HG03196 (cell line): ENCODE measurements around the gene TCAIM.
"Not testable (repeated sequence)": the region's sequence is repeated elsewhere in the genome, so short reads cannot be mapped to it uniquely, and the experiment has no call there.

ENCODE experiments used
- ATAC-seq: cut with Tn5 transposase; IDR thresholded peaks from one replicate; pipeline ENCODE4 v1.9.1; 2021; ENCODE audit not compliant: unreplicated experiment

TCAIM gene

GRCh38 chr3:44414517-44415090, 76.0 kb downstream of the TCAIM start:
- ATAC-seq = no peak

GRCh38 chr3:44415421-44415820, 76.9 kb downstream of the TCAIM start:
- ATAC-seq = no peak

- no peak for ATAC-seq
Measured at GRCh38 chr3:44416031-44417030, 77.8 kb downstream of the TCAIM start.

- not testable (repeated sequence) for ATAC-seq
Measured at GRCh38 chr3:44418118-44418517, 79.6 kb downstream of the TCAIM start.

DNA sequence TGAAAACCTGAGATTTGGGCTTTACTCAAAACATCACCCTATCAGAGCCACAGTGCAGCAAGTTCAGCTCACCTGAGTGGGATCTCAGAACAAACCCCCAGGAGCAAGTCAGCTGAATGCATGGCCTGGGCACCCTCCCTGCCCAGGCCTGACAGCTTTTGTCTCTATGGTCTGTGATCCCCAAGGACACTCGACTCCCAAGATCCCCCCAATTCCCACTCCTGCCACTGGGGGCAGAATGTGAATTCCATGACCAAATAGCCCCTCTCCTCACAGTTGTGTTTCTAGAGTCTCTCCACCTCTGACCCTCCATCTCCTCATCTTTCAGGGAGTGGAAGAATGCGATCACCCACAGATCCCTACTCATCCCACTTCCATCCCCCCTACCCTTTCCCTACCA, 80.0 kb downstream of the TCAIM start:
- no peak for ATAC-seq

DNA sequence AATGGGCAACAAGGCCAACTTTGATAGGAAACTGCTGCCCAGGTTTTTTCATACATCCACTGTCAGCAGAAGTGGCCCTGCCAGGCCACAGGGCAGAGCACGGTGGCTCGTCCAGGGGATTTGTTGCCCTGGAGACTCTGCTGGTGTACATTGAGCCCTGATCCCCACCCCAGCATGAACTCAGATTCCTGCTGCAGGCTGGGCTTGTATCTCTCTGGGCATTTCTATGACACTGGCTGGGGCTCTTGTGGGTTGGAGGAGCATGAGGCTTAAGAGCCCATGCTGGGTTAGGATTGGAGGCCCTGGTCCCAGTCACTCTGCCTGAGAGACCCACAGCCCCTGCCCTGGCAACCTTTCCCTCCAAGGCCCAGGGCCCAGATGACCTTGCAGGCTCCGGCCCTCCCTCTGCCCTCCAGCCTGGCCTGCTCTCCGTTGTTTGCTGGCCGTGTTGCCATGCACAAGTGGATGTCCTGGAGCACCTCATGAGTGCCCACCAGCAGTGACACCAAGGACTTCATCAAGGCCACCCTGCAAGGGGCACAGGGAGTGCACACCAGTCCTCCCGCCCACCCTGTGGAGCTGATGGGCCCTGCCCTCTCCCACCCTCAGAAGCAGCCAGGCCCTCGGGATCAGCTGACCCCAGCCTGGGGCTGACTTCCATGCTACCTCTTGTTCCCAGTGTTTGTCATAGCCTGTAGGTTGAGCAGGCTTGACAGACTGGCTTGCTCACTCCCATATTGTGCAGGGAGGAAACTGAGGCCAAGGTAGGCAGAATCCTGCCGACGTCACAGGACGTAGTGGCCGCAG, 80.8 kb downstream of the TCAIM start:
- ATAC-seq = no peak

- no peak for ATAC-seq
Measured at GRCh38 chr3:44419923-44420650, 81.5 kb downstream of the TCAIM start.

GRCh38 chr3:44420676-44421075, 82.1 kb downstream of the TCAIM start:
- ATAC-seq = no peak

- no peak for ATAC-seq
Measured at GRCh38 chr3:44421280-44421679, 82.7 kb downstream of the TCAIM start.

- ATAC-seq = no peak
Measured at GRCh38 chr3:44424758-44425157, 86.2 kb downstream of the TCAIM start.

DNA sequence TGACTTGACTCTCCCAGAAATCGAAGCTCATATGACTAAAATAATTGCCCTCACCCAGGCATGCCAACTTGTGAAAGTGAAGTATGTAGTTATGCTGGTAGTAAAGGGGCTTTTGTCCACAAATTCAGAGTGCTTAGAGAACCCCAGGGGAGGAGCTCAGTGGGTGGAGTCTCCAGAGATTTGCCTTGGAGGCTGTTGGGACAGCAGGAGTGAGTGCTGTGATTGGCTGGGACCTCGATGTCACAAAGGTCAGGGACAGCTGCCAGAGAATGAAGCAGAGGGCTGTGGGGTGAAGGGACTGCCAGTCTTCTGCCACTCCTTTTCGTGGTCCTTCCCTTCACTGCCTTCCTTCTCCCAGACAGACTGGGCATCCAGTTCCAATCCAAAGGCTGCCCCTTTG, 89.1 kb downstream of the TCAIM start:
- no peak for ATAC-seq

DNA sequence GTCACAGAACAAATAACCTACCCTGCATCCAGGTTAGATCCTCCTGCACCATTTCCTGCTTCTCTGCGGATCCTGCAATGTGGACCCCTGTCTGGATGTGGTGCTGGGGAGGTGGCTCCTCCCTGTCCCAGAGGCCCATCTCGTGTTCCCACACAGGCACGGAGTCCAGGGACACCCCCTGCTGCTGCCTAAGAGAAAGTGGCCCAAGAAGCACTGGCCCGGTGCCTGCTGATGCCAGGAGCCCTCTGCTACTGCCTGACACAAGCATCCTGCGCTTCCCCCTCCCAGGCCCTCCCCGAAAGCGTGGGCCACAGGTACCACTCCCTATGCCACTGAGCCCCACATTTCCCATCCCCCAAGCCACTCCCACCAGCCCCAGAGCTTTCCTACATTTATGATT, 90.3 kb downstream of the TCAIM start:
- no peak for ATAC-seq

DNA sequence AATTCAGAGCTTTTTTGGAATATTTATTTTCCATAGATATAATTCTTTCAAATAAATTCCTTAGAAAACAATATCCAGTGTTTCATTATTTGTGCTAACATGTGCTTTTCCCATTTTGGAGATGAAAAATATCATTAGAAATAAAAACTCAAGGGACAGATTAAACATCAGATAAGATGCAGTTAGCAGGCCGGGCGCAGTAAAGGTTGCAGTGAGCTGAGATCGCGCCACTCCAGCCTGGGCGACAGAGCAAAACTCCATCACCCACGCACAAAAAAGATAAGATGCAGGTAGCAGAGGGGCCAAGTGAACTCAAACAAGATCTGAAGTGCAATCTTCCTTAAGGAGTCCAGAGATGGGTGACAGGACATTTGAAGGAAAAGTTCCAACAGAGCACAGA, 90.9 kb downstream of the TCAIM start:
- ATAC-seq = no peak

DNA sequence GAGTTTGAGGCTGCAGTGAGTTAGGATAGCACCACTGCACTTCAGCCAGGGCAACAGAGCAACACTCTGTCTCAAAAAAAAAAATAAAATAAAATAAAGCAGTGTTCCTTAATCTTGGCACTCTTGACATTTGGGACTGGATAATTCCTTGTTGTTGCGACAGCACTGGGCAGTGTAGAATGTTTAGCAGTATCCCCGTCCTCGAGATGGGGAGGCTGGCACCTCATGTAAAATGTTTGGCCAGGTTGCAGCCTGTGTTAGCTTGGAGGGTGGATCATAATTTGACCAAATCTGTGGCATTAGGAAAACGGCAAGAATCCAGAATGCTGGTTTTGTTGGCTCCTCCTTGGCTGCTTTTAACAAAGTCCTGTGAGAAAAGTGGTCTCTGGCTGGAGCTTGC, 91.9 kb downstream of the TCAIM start:
- ATAC-seq = no peak

DNA sequence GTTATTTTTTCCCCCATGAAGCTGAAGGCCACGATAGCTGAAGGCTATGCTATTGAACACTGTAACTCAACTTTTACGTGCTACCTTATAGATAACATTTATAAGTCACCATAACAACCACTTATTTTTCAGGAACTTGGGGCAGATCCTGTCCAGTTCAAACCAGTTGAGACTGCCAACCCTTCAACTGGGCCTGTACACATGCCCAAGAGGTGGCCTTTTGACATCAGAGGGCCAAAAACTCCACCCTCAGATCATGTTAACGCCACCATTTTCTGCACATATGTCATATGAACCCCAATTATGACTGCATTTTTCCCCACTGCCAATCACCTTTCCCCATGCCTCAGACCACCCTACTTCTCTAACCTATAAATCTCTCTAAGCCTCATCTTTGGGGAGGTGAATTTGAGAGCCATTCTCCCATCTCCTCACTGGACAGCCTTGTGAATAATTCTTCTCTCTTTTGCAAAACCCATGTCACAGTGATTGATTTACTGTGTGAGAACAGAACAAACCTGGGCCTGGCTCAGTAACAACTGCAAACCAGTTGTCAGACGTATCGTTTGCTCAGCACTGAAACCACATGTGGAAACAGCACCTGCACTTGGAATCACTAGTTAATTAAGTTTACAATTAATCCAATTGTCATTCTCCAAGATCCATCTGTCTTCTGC, 96.4 kb downstream of the TCAIM start:
- ATAC-seq = no peak

DNA sequence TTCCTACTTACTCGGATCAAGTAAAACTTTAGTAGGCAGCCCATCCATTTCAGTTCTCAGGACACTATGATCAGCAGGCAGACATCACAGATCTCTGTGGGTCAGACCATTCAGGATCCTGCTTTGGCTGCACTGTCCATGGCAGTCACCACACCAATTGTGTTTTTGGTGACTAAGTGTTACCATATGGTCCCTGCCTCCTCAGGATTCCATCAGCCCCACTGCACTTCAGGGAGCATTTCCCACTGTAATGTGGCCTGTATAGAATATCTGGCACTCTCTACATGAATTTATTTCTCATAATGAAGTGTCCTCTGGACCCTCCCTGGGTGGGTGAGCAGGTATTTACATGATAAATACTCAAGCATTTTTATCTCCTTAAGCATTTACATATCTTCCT, 97.6 kb downstream of the TCAIM start:
- no peak for ATAC-seq

DNA sequence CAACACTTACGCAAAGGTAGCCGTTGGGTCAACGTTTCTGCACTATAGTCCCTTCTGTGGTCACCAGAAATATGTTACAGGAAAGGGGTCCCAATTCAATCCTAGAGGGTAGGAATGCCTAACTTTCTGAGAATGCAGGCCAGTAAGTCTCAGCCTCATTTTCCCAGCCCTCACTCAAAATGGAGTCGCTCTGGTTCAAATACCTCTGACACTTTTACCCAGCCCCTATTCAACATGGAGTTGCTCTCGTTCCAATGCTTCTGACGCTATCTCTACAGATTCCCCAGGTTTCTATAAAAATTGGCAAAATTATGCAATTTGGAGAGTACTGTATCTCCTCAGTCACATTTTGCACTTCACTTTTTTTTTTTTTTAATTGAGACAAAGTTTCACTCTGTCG, 99.2 kb downstream of the TCAIM start:
- ATAC-seq = no peak

DNA sequence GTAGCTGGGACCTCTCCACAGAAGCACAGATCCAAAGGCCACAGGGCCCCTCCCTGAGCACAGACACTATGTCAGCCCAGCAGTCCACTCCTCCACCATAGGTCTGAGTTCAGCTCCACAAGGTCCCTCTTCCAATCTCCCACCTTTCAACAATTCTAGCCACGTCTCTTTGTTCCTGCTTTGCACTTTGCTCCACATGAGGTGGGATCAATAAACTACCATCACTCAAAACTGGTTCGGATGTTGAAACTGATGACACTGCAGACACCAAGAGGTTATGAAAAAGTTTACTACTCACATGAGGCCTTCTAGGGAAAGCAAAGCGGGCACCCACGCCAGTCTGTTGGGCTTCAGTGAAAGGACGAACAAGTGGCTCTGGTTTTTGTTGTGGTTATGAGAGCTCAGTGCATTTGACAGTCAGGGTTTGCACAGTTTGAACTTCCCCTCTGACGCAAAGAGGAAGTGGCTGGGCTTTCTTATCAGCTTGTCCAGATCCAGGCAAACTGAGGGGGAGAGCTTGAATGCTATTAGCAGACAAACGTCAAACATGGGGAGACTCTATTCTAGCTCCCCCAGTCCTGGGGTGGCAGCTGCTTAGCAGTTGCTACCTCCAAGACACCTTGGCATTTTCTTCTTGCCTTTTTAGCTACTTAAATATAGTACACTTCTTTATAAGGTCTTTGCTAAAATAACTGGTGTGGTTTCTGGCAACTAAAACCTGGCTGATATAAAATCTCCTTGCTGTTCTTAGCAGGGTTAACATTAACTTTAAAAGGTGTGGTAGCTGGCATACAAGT, 101.1 kb downstream of the TCAIM start:
- peak; percentile 91 for ATAC-seq

- ATAC-seq = no peak
Measured at GRCh38 chr3:44442596-44443309, 104.2 kb downstream of the TCAIM start.
